Fibroblast of the aortic adventitia (primary cell): ENCODE measurements around the gene TAP2. TPM values are rescaled to one million over a fixed set of nuclear protein-coding genes. Genes with fewer than 3 reads are reported as not detected.

Source experiments
- DNase-seq: peaks from one replicate; pipeline ENCODE4 v3.0.0-alpha.2; 2010; ENCODE audit warnings: low read depth
- H3K4me3 ChIP-seq: 2 replicates; pipeline ENCODE4 v1.5.1; 2011; ENCODE audit warnings: low read depth, mild to moderate bottlenecking, control low read depth, low read length, moderate library complexity
- total RNA-seq: library from RNA; depleted of rRNA; stranded (reverse); fragments of >200 nt; gene quantifications from 2 replicates; pipeline ENCODE4 v1.2.3, GENCODE V29; 2012; ENCODE audit warnings: low replicate concordance
- TF ChIP-seq, protein P1 (sequence below): IDR thresholded peaks from 2 replicates; pipeline ENCODE4 v1.5.1; 2011; ENCODE audit warnings: mild to moderate bottlenecking, low read length, control low read depth, inconsistent platforms; ENCODE audit not compliant: insufficient read depth

TAP2 gene
- total RNA-seq, 1 donor: 12.4 TPM

DNA sequence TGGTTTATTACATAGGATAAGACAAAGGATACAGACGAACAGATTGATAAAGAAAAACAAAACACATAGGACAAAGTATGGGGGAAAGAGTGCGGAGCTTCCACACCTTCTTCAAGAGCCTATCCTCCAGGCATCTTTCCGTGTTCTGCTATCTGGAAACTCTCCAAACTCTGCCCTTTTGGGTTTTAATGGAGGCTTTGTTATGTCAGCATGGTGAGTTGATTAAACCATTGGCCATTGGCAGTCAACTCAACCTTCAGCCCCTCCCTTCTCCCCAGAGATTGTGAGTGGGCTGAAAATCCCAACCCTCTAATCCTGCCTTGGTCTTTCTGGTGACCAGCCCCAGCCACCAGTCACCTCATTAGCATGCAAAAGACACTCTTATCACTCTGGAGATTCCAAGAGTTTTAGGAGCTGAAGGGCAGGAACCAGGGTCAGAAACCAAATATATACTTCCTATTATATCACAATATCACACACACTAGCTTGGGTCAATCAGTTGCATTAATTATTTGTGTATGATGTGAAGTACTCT is 45.6 kb downstream of the TAP2 start:
- H3K4me3 ChIP-seq: no peak overlapping the region
- no peak for DNase-seq
- TF ChIP-seq, protein P1, sequence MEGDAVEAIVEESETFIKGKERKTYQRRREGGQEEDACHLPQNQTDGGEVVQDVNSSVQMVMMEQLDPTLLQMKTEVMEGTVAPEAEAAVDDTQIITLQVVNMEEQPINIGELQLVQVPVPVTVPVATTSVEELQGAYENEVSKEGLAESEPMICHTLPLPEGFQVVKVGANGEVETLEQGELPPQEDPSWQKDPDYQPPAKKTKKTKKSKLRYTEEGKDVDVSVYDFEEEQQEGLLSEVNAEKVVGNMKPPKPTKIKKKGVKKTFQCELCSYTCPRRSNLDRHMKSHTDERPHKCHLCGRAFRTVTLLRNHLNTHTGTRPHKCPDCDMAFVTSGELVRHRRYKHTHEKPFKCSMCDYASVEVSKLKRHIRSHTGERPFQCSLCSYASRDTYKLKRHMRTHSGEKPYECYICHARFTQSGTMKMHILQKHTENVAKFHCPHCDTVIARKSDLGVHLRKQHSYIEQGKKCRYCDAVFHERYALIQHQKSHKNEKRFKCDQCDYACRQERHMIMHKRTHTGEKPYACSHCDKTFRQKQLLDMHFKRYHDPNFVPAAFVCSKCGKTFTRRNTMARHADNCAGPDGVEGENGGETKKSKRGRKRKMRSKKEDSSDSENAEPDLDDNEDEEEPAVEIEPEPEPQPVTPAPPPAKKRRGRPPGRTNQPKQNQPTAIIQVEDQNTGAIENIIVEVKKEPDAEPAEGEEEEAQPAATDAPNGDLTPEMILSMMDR: no peak

DNA sequence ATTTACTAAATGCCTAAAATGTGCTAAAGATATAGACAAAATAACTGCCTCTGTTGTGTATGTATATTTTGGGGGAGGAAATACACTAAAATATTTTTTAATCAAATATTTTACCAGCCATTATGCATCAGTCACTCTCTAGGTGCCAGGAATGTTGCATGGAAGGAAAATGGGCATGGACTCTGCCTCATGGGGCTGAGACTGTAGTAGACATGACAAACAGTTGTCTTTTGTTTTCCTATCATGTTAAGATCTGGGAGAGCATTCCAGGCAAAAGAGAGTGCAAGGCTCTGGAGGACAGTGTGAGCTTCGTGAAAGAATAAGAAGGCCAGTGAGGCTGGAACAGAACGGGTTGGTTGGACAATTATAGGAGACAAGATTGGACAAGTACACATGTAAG is 48.2 kb downstream of the TAP2 start:
- no peak overlapping the region for H3K4me3 ChIP-seq
- TF ChIP-seq, protein P1: no peak
- DNase-seq: no peak

Other genes starting within 250 kb of the TAP2 start
- 0.09 and 0.90 TPM in 2 replicates for gene HLA-DRB1, start 248.9 kb downstream of the TAP2 start, total RNA-seq
- not detected in 2 replicates for gene HLA-DQA1, start 201.3 kb downstream of the TAP2 start, total RNA-seq
- gene HLA-DQB1, start 172.1 kb downstream of the TAP2 start, total RNA-seq: not detected in 2 replicates
- gene HLA-DQA2, start 97.3 kb downstream of the TAP2 start, total RNA-seq: not detected in 2 replicates
- not detected in 2 replicates for gene HLA-DQB2, start 75.2 kb downstream of the TAP2 start, total RNA-seq
- 2.6 TPM in 1 of 2 replicates, not detected in the other for gene HLA-DOB, start 21.7 kb downstream of the TAP2 start, total RNA-seq
- gene PSMB8, start 5.3 kb upstream of the TAP2 start, total RNA-seq: 36.2 and 38.0 TPM in 2 replicates
- 11.9 and 25.2 TPM in 2 replicates for gene TAP1, start 15.0 kb upstream of the TAP2 start, total RNA-seq
- gene PSMB9, start 15.5 kb upstream of the TAP2 start, total RNA-seq: 10.8 and 11.5 TPM in 2 replicates
- gene HLA-DMB, start 102.3 kb upstream of the TAP2 start, total RNA-seq: 0.09 TPM in 1 of 2 replicates, not detected in the other
- 1.6 and 2.1 TPM in 2 replicates for gene HLA-DMA, start 114.4 kb upstream of the TAP2 start, total RNA-seq
- gene BRD2, start 129.9 kb upstream of the TAP2 start, total RNA-seq: 145 and 157 TPM in 2 replicates
- not detected in 2 replicates for gene HLA-DOA, start 170.9 kb upstream of the TAP2 start, total RNA-seq
- 0.18 and 1.8 TPM in 2 replicates for gene HLA-DPA1, start 234.9 kb upstream of the TAP2 start, total RNA-seq
- gene HLA-DPB1, start 237.3 kb upstream of the TAP2 start, total RNA-seq: 0.27 and 3.8 TPM in 2 replicates